MM.1S (cell line): ENCODE results near the gene FAM222B.
"Not testable (repeated sequence)": the region's sequence is repeated elsewhere in the genome, so short reads cannot be mapped to it uniquely, and the experiment has no call there.

Source experiments
- DNase-seq: peaks from one replicate; pipeline ENCODE4 v3.0.0-alpha.2; 2015
- H2AFZ ChIP-seq: fragments of 300-600 bp; sonication (generic); 2 replicates; pipeline ENCODE4 v1.6.0; 2016; ENCODE audit warnings: antibody characterized with exemption, low read length
- H3F3A ChIP-seq: fragments of 300-600 bp; sonication (generic); 2 replicates; pipeline ENCODE4 v1.6.1; 2016; ENCODE audit warnings: mild to moderate bottlenecking, antibody characterized with exemption, low read length, moderate library complexity, mixed read lengths; ENCODE audit not compliant: insufficient read depth
- H3K27ac ChIP-seq: fragments of 300-600 bp; sonication (generic); 2 replicates; pipeline ENCODE4 v1.5.1; 2016; ENCODE audit warnings: mild to moderate bottlenecking, low read length
- H3K27me3 ChIP-seq: fragments of 300-600 bp; sonication (generic); replicated peaks from 2 replicates; pipeline ENCODE4 v1.6.0; 2016; ENCODE audit warnings: low read length; ENCODE audit not compliant: insufficient read depth
- H3K36me3 ChIP-seq: fragments of 300-600 bp; sonication (generic); replicated peaks from 2 replicates; pipeline ENCODE4 v1.6.1; 2016; ENCODE audit warnings: mild to moderate bottlenecking, low read length, mixed read lengths; ENCODE audit not compliant: insufficient read depth
- H3K4me1 ChIP-seq: fragments of 300-600 bp; sonication (generic); 2 replicates; pipeline ENCODE4 v1.6.1; 2016; ENCODE audit warnings: low read length, mixed read lengths
- H3K4me2 ChIP-seq: fragments of 300-600 bp; sonication (generic); 2 replicates; pipeline ENCODE4 v1.6.0; 2016; ENCODE audit warnings: low read depth, low read length
- H3K4me3 ChIP-seq: fragments of 300-600 bp; sonication (generic); 2 replicates; pipeline ENCODE4 v1.5.1; 2016; ENCODE audit warnings: low read length, mixed read lengths
- H3K79me2 ChIP-seq: fragments of 300-600 bp; sonication (generic); 2 replicates; pipeline ENCODE4 v1.6.1; 2016; ENCODE audit warnings: mixed run types, low read length, mixed read lengths
- H3K9ac ChIP-seq: fragments of 300-600 bp; sonication (generic); 2 replicates; pipeline ENCODE4 v1.6.1; 2016; ENCODE audit warnings: low read length, mixed read lengths
- H3K9me2 ChIP-seq: fragments of 300-600 bp; sonication (generic); replicated peaks from 2 replicates; pipeline ENCODE4 v1.6.1; 2016; ENCODE audit warnings: mild to moderate bottlenecking, low read length, mixed read lengths; ENCODE audit not compliant: insufficient read depth
- H3K9me3 ChIP-seq: fragments of 300-600 bp; sonication (generic); replicated peaks from 2 replicates; pipeline ENCODE4 v1.6.1; 2016; ENCODE audit warnings: mild to moderate bottlenecking, low read length, mixed read lengths; ENCODE audit not compliant: insufficient read depth
- H4K20me1 ChIP-seq: fragments of 300-600 bp; sonication (generic); 2 replicates; pipeline ENCODE4 v1.6.1; 2016; ENCODE audit warnings: mild to moderate bottlenecking, low read length, moderate library complexity, mixed read lengths; ENCODE audit not compliant: insufficient read depth
- EZH2 ChIP-seq: fragments of 300-600 bp; sonication (generic); optimal IDR thresholded peaks from 2 replicates; pipeline ENCODE3; 2017; ENCODE audit warnings: low read depth, mild to moderate bottlenecking, antibody characterized with exemption, low read length, mixed read lengths
- EZH2phosphoT487 ChIP-seq: fragments of 300-600 bp; sonication (generic); IDR thresholded peaks from 2 replicates; pipeline ENCODE4 v1.6.1; 2018; ENCODE audit warnings: antibody characterized with exemption, low read length
- TF ChIP-seq, protein P1 (sequence below): fragments of 300-600 bp; sonication (generic); IDR thresholded peaks from 2 replicates; pipeline ENCODE4 v1.5.1; 2016; ENCODE audit warnings: antibody characterized with exemption, low read length, mixed read lengths

Gene FAM222B

GRCh38 chr17:28841901-28842281 is 699 bp downstream of the FAM222B start:
- Histone ChIP-seq H3K27ac (no peak overlapping the region), H3K9me3 (no peaks in the 10 kb centered on the region), H3K4me2 (peak overlapping the region; percentile 98), H3F3A (no peaks in the 10 kb centered on the region), H3K9me2 (no peaks in the 10 kb centered on the region), H3K4me1 (no peaks in the 10 kb centered on the region), H2AFZ (peak overlapping the region; percentile 100), H3K79me2 (peaks cover 44% of the 10 kb centered on the region), H3K4me3 (peak overlapping the region; percentile 91), H3K27me3 (no peaks in the 10 kb centered on the region), H3K36me3 (no peaks in the 10 kb centered on the region), H4K20me1 (no peaks in the 10 kb centered on the region; the same call in 1 of the 2 replicates), H3K9ac (peak overlapping the region; percentile 77)
- TF ChIP-seq, protein P1, sequence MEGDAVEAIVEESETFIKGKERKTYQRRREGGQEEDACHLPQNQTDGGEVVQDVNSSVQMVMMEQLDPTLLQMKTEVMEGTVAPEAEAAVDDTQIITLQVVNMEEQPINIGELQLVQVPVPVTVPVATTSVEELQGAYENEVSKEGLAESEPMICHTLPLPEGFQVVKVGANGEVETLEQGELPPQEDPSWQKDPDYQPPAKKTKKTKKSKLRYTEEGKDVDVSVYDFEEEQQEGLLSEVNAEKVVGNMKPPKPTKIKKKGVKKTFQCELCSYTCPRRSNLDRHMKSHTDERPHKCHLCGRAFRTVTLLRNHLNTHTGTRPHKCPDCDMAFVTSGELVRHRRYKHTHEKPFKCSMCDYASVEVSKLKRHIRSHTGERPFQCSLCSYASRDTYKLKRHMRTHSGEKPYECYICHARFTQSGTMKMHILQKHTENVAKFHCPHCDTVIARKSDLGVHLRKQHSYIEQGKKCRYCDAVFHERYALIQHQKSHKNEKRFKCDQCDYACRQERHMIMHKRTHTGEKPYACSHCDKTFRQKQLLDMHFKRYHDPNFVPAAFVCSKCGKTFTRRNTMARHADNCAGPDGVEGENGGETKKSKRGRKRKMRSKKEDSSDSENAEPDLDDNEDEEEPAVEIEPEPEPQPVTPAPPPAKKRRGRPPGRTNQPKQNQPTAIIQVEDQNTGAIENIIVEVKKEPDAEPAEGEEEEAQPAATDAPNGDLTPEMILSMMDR, result no peak
- no peak for TF ChIP-seq EZH2
- DNase-seq, result peak; percentile 7

DNA sequence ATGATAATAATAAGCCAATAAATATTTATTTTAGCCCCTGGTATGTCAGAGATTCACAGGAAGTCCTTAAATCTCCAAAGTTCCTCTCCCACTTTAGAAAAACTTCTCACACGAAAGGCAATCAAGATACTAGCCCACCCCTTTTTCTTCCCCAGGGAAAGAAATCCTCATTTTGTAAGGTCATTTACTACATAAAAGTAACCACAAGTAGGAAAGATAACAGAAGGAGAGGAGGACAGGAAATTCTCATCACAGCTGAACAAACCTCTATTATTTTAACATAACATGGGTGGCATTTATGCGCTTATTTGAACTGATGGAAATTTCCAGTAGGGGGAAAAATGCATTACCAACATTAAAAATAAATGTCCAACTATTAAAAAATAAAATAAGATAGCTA is 3.4 kb downstream of the FAM222B start:
- H3K4me3 ChIP-seq, result no peak overlapping the region
- no peaks in the 10 kb centered on the region for H3K9me2 ChIP-seq
- H3K9ac ChIP-seq, result no peak overlapping the region
- H3K4me2 ChIP-seq, result no peak overlapping the region
- peaks cover 56% of the 10 kb centered on the region for H3K79me2 ChIP-seq
- no peaks in the 10 kb centered on the region; the same call in 1 of the 2 replicates for H4K20me1 ChIP-seq
- no peak overlapping the region for H3K27ac ChIP-seq
- no peak overlapping the region for H2AFZ ChIP-seq
- H3K4me1 ChIP-seq, result no peaks in the 10 kb centered on the region
- H3K36me3 ChIP-seq, result no peaks in the 10 kb centered on the region
- no peaks in the 10 kb centered on the region for H3F3A ChIP-seq
- DNase-seq, result no peak
- H3K9me3 ChIP-seq, result no peaks in the 10 kb centered on the region
- TF ChIP-seq, protein P1, result no peak
- TF ChIP-seq EZH2 (no peak), EZH2phosphoT487 (no peak)
- H3K27me3 ChIP-seq, result no peaks in the 10 kb centered on the region

DNA sequence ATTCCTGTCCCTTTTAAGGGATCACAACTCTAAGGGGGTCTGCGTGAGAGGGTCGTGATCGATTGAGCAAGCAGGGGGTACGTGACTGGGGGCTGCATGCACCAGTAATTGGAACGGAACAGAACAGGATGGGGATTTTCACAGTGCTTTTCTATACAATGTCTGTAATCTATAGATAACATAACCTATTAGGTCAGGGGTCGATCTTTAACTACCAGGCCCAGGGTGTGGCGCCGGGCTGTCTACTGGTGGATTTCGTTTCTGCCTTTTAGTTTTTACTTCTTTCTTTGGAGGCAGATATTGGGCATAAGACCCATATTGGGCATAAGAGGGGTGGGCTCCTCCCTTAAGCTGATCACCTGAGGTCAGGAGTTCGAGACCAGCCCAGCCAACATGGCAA is 6.0 kb downstream of the FAM222B start:
- H4K20me1 ChIP-seq, H3K4me3 ChIP-seq, H3K9me3 ChIP-seq, DNase-seq, H3K4me1 ChIP-seq, H3K4me2 ChIP-seq, H3K36me3 ChIP-seq, H3K27ac ChIP-seq, H3K27me3 ChIP-seq, H3F3A ChIP-seq, H3K9ac ChIP-seq, H2AFZ ChIP-seq, H3K9me2 ChIP-seq: not testable (repeated sequence)
- peaks cover 50% of the 10 kb centered on the region for H3K79me2 ChIP-seq

- no peak for TF ChIP-seq EZH2
- no peak for TF ChIP-seq EZH2phosphoT487
- TF ChIP-seq, protein P1, result no peak
- Histone ChIP-seq H3K27ac (no peak overlapping the region), H2AFZ (no peak overlapping the region), H3K4me3 (no peak overlapping the region), H4K20me1 (no peaks in the 10 kb centered on the region), H3K9me3 (no peaks in the 10 kb centered on the region), H3K36me3 (no peaks in the 10 kb centered on the region), H3K27me3 (no peaks in the 10 kb centered on the region), H3F3A (no peaks in the 10 kb centered on the region), H3K79me2 (peaks cover 33% of the 10 kb centered on the region), H3K4me2 (no peak overlapping the region), H3K9me2 (no peaks in the 10 kb centered on the region), H3K4me1 (no peaks in the 10 kb centered on the region), H3K9ac (no peak overlapping the region)
- no peak for DNase-seq
Measured at GRCh38 chr17:28834420-28834819, 8.2 kb downstream of the FAM222B start.
